ENCODE results near the gene IMPG2.

GRCh38 chr3:101300073-101300472 is 20.3 kb downstream of the IMPG2 start:
- TF ChIP-seq, protein P1, sequence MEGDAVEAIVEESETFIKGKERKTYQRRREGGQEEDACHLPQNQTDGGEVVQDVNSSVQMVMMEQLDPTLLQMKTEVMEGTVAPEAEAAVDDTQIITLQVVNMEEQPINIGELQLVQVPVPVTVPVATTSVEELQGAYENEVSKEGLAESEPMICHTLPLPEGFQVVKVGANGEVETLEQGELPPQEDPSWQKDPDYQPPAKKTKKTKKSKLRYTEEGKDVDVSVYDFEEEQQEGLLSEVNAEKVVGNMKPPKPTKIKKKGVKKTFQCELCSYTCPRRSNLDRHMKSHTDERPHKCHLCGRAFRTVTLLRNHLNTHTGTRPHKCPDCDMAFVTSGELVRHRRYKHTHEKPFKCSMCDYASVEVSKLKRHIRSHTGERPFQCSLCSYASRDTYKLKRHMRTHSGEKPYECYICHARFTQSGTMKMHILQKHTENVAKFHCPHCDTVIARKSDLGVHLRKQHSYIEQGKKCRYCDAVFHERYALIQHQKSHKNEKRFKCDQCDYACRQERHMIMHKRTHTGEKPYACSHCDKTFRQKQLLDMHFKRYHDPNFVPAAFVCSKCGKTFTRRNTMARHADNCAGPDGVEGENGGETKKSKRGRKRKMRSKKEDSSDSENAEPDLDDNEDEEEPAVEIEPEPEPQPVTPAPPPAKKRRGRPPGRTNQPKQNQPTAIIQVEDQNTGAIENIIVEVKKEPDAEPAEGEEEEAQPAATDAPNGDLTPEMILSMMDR (IDR thresholded peaks at IDR 0.05), result no peak
- TF ChIP-seq POLR2A (IDR thresholded peaks at IDR 0.05), result no peak

Measured in right lobe of liver (tissue), 4 donors.